Esophagus squamous epithelium (tissue), 5 donors: ENCODE measurements around the gene FOXB1. TPM values are rescaled to one million over a fixed set of nuclear protein-coding genes. Genes with fewer than 3 reads are reported as not detected.

Experiments
- DNase-seq: peaks from one replicate; lab custom pipeline; 2025; lab: John Stamatoyannopoulos, UW
- H3K27ac ChIP-seq, 4 donors: fragments of 200-600 bp; sonication (generic); one replicate each; pipeline ENCODE4 v1.5.1; 2016 to 2019; ENCODE audit warnings: mild to moderate bottlenecking in 1 of 4
- H3K27me3 ChIP-seq, 4 donors: fragments of 200-600 bp; sonication (generic); 1 replicate in 3 of 4; 2 replicates in 1 of 4; pipeline versions ENCODE4 v1.5.1 to v1.6.0; 2017 to 2021; ENCODE audit warnings: antibody characterized with exemption in 1 of 4
- H3K36me3 ChIP-seq, 3 donors: fragments of 200-600 bp; sonication (generic); one replicate each; pipeline ENCODE4 v1.5.1; 2016 to 2019
- H3K4me1 ChIP-seq, 3 donors: fragments of 200-600 bp; sonication (generic); one replicate each; pipeline ENCODE4 v1.5.1; 2017 to 2019
- H3K4me3 ChIP-seq, 4 donors: fragments of 200-600 bp; sonication (generic); 1 replicate in 3 of 4; 2 replicates in 1 of 4; pipeline ENCODE4 v1.5.1; 2016 to 2019; ENCODE audit warnings: mild to moderate bottlenecking in 2 of 4, moderate library complexity in 1 of 4
- H3K9me3 ChIP-seq, 3 donors: fragments of 200-600 bp; sonication (generic); one replicate each; pipeline ENCODE4 v1.5.1; 2016 to 2019
- CTCF ChIP-seq, 6 experiments: fragments of 450-650 bp in 4 of 6; fragments of 200-600 bp in 2 of 6; sonication (generic) in 2 of 6; IDR thresholded peaks; one replicate each; pipeline ENCODE4 v1.5.1; 2016 to 2019; ENCODE audit warnings: antibody characterized with exemption in 6 of 6, mild to moderate bottlenecking in 4 of 6, moderate library complexity in 4 of 6
- POLR2A ChIP-seq, 4 donors: fragments of 450-650 bp; IDR thresholded peaks; one replicate each; pipeline ENCODE4 v1.6.1; 2017; ENCODE audit warnings: antibody characterized with exemption in 4 of 4, mild to moderate bottlenecking in 4 of 4, moderate library complexity in 3 of 4
- WGBS, 2 donors: methylation state at CpG; one replicate each; pipeline ENCODE4 v1.1.5; 2018; 5-methylcytosine and 5-hydroxymethylcytosine counted together
- intact Hi-C: fragments of 100-400 bp; cut with DNase I; formaldehyde crosslinking; loops from one replicate; pipeline ENCODE4 v1.15.0; 2022
- total RNA-seq, 4 donors: library from RNA; depleted of rRNA; stranded (reverse); fragments of >200 nt; gene quantifications; one replicate each; pipeline ENCODE4 v1.1.0, GENCODE V29; 2016
- donor health status: DM: yes; HTN: yes; CAD: no.

The FOXB1 gene
- total RNA-seq, 4 donors from 2014 or later = not detected

DNA sequence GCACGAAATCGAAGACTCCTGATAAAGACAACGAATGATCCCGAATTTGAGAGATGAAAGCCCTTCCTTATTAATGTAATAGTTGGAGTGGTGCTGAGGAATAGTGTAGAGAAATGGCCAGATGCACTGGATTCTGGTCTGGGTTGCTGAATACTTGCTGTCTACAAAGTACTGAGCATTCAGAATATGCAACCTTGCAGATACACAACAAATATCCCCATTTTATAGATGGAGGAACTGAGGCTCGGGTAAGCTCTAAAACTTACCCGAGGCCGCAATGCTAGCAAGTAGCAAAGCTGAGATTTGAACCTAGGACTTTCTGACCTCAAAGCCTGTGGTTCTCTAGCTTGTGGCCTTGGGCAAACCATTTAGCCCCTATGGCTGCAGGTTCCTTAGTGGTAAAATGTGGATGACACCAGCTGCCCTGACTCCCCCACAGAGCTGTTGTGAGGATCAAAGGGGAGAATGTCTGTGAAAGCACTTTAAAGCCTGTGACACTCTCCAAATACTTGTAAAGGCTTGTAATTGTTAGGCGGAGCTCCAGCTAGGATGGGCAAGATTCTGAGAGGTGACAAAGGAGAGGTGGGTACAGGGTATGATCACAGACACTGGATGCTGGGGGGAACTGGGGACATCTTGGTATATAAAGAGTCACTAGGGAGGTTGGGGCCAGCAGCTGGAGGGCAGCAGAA, 39.8 kb downstream of the FOXB1 start:
- H3K4me1 ChIP-seq = no peaks in the 10 kb centered on the region
- 84 to 93% methylated on average over 6 to 8 of the region's 8 CpGs for WGBS, 2 donors
- peaks cover 0 to 21% (median 2%) of the 10 kb centered on the region in 4 donors for H3K27me3 ChIP-seq
- H3K4me3 ChIP-seq = no peak overlapping the region
- H3K9me3 ChIP-seq = no peaks in the 10 kb centered on the region
- no peak overlapping the region for H3K27ac ChIP-seq
- H3K36me3 ChIP-seq = no peaks in the 10 kb centered on the region
- DNase-seq = no peak
- intact Hi-C loops = no loop called here
- TF ChIP-seq POLR2A (IDR thresholded peaks at IDR 0.05) (no peak), CTCF (IDR thresholded peaks at IDR 0.05) (no peak)

DNA sequence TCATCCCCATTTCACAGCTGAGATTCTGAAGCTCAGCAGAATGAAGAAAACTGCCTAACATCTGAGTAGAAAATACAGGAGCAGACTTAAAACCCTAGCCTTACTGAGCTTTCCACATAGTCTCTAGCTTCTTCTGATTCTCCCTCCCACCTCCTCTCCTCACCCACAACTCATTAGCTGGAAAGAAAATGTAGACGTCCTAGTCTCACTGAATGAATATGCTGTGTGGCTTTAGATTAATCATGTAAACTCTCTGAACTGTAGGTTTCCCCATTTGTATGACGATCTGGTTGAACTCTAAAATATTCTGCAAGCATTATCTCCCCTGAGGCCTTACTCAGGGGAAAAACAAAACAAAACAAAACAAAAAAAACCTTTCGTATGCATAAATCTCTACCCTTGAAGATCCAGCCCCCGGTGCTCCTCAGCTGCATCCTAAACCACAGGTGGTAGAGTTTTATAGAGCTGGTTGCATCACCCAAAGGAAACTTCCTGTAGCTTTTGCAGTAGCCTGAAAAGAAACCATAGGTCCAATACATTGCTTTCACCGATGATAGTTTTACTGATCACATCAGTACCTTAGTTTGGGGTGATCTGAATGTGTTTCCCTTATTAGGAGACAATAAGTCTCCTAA, 40.6 kb downstream of the FOXB1 start:
- H3K27me3 ChIP-seq = peaks cover 0 to 13% (median 2%) of the 10 kb centered on the region in 4 donors
- peaks cover 0 to 1% (median 0%) of the 10 kb centered on the region in 3 donors for H3K9me3 ChIP-seq
- H3K4me1 ChIP-seq = no peaks in the 10 kb centered on the region
- H3K27ac ChIP-seq = no peak overlapping the region
- no peak for DNase-seq
- intact Hi-C loops = no loop called here
- no peaks in the 10 kb centered on the region for H3K36me3 ChIP-seq
- WGBS, 2 donors = 57 to 63% methylated on average over 5 of the region's 5 CpGs
- no peak overlapping the region for H3K4me3 ChIP-seq
- no peak for TF ChIP-seq POLR2A (IDR thresholded peaks at IDR 0.05)
- TF ChIP-seq CTCF (IDR thresholded peaks at IDR 0.05) = no peak

DNA sequence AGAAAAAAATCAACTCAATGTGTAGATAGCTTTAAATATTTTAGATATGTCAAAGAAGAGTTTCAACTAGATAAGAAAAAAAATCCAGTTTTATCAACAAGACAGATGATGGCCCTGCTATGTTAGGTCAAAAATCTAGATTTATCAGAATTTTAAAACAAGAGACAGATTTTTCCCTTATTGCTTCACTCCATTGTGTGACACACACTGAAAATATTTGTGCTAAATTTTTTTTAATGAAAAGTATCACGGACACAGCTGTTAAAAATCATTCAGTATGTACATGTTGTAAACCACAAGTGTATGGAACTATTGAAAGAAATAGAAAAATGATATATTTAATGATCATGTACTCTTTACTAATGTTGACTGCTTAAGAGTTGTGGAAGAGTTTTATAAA, 43.6 kb downstream of the FOXB1 start:
- Histone ChIP-seq H3K36me3 (no peaks in the 10 kb centered on the region), H3K4me1 (no peaks in the 10 kb centered on the region), H3K27me3 (peaks cover 0 to 12% (median 0%) of the 10 kb centered on the region in 4 donors), H3K27ac (no peak overlapping the region), H3K9me3 (peaks cover 0 to 14% (median 0%) of the 10 kb centered on the region in 3 donors), H3K4me3 (no peak overlapping the region)
- 14 to 27% methylated on average over 1 of the region's 1 CpG for WGBS, 2 donors
- TF ChIP-seq CTCF (IDR thresholded peaks at IDR 0.05) (no peak), POLR2A (IDR thresholded peaks at IDR 0.05) (no peak)
- intact Hi-C loops = no loop called here
- no peak for DNase-seq

GRCh38 chr15:60049948-60050347, 45.8 kb downstream of the FOXB1 start:
- no peak overlapping the region for H3K27ac ChIP-seq
- no peaks in the 10 kb centered on the region for H3K36me3 ChIP-seq
- no peak overlapping the region for H3K4me3 ChIP-seq
- 86 to 97% methylated on average over 1 of the region's 1 CpG for WGBS, 2 donors
- no peak for TF ChIP-seq POLR2A (IDR thresholded peaks at IDR 0.05)
- no peak for TF ChIP-seq CTCF (IDR thresholded peaks at IDR 0.05)
- intact Hi-C loops = no loop called here
- DNase-seq = no peak
- H3K27me3 ChIP-seq = peaks cover 0 to 8% (median 0%) of the 10 kb centered on the region in 4 donors
- H3K9me3 ChIP-seq = peaks cover 0 to 14% (median 0%) of the 10 kb centered on the region in 3 donors
- H3K4me1 ChIP-seq = no peaks in the 10 kb centered on the region

DNA sequence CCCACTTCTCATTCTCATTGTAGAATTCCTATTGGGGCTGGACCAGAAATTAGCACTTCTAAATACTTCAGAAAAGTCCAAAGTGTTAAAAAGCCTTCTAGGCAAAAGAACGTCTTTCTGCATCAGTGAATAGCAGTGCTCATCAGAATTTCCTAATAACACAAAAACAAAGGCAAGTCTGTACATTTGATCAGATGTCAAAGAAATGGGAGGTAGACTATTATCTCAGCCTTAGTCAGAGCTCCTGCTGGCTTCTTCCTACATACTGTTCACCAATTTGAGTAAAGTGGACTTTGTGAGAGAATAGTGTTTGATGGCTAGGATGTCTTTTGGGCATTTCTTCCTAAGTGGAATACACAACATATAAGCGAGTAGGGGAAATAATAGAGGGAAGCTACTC, 48.7 kb downstream of the FOXB1 start:
- TF ChIP-seq CTCF (IDR thresholded peaks at IDR 0.05) (no peak), POLR2A (IDR thresholded peaks at IDR 0.05) (no peak)
- Histone ChIP-seq H3K36me3 (no peaks in the 10 kb centered on the region), H3K4me3 (no peak overlapping the region), H3K27ac (no peak overlapping the region), H3K9me3 (peaks cover 0 to 14% (median 0%) of the 10 kb centered on the region in 3 donors), H3K4me1 (no peaks in the 10 kb centered on the region), H3K27me3 (peaks cover 0 to 21% (median 0%) of the 10 kb centered on the region in 4 donors)
- no peak for DNase-seq
- 49 to 58% methylated on average over 2 of the region's 2 CpGs for WGBS, 2 donors
- intact Hi-C loops = no loop called here
